LNCaP clone FGC (cell line): Measurements from ENCODE around the gene BACH1.

Source experiments
- DNase-seq: peaks from one replicate; pipeline ENCODE4 v3.0.0-alpha.2; 2011; ENCODE audit warnings: low read depth
- H3K4me3 ChIP-seq: 2 replicates; pipeline ENCODE4 v1.5.1; 2011; ENCODE audit warnings: mild to moderate bottlenecking, low read depth, low read length, control low read depth
- CTCF ChIP-seq: IDR thresholded peaks from 2 replicates; pipeline ENCODE4 v1.5.1; 2012; ENCODE audit warnings: mild to moderate bottlenecking; ENCODE audit not compliant: control insufficient read depth, insufficient read depth; ENCODE audit errors: extremely low read depth

BACH1 gene

GRCh38 chr21:29290240-29290639 lies 8.5 kb upstream of the BACH1 start:
- TF ChIP-seq CTCF = no peak
- H3K4me3 ChIP-seq = no peak overlapping the region
- no peak for DNase-seq

- no peak for DNase-seq
- no peak for TF ChIP-seq CTCF
- H3K4me3 ChIP-seq = no peak overlapping the region
Measured at GRCh38 chr21:29293495-29293894, 5.2 kb upstream of the BACH1 start.

- DNase-seq = no peak
- TF ChIP-seq CTCF = no peak
- H3K4me3 ChIP-seq = no peak overlapping the region
Measured at GRCh38 chr21:29295066-29295650, 3.6 kb upstream of the BACH1 start.

- TF ChIP-seq CTCF = no peak
- H3K4me3 ChIP-seq = no peak overlapping the region
- no peak for DNase-seq
Measured at GRCh38 chr21:29296446-29296845, 2.3 kb upstream of the BACH1 start.

- peak overlapping the region; percentile 27; the same call in 1 of the 2 replicates for H3K4me3 ChIP-seq
- no peak for DNase-seq
- no peak for TF ChIP-seq CTCF
Measured at GRCh38 chr21:29297483-29298347, 1.0 kb upstream of the BACH1 start.

- DNase-seq = no peak
- TF ChIP-seq CTCF = no peak
- H3K4me3 ChIP-seq = peak overlapping the region; percentile 80
Measured at GRCh38 chr21:29299046-29299915, 559 bp downstream of the BACH1 start.
